Endothelial cell of umbilical vein (primary cell): ENCODE measurements around the gene STARD9. TPM values are rescaled to one million over a fixed set of nuclear protein-coding genes. Genes with fewer than 3 reads are reported as not detected.

Experiments
- BruUV-seq: library from RNA; stranded (reverse); fragments of 400-500 nt; replicated peaks from 2 replicates; lab custom pipeline; 2021; lab: Mats Ljungman, UMichigan
- CTCF ChIA-PET: fragments of 300-600, 350-600 bp; sonication (Branson Sonifier 250); formaldehyde crosslinking; loops from one replicate; lab custom pipeline; 2021; ENCODE audit warnings: antibody characterized with exemption, inconsistent platforms; lab: Charles Lee
- POLR2A ChIA-PET: fragments of 300-600, 350-600 bp; sonication (Branson Sonifier 250); formaldehyde crosslinking; loops from one replicate; lab custom pipeline; 2021; ENCODE audit warnings: antibody characterized with exemption, inconsistent platforms; lab: Charles Lee
- DNase-seq: peaks from one replicate; pipeline ENCODE4 v3.0.0-alpha.2; 2011; ENCODE audit warnings: low read depth, low spot score
- FAIRE-seq: peaks from 2 replicates; lab custom pipeline; 2011; peaks lifted over from hg19 to GRCh38; lab: Jason Lieb, UNC
- H2AFZ ChIP-seq: 2 replicates; pipeline ENCODE4 v1.6.0; 2012; ENCODE audit warnings: low read depth, low read length, control low read depth, inconsistent platforms
- H3K27ac ChIP-seq: 2 replicates; pipeline ENCODE4 v1.5.1; 2011; ENCODE audit warnings: low read depth, mild to moderate bottlenecking, control low read depth, low read length, moderate library complexity; ENCODE audit not compliant: insufficient read depth
- H3K27me3 ChIP-seq, 2 experiments: 2 replicates each; pipeline versions ENCODE4 v1.6.0 to v1.6.1; 2011; ENCODE audit warnings: low read length in 2 of 2, mixed read lengths in 1 of 2; ENCODE audit not compliant: control insufficient read depth in 2 of 2, insufficient read depth in 2 of 2
- H3K36me3 ChIP-seq, 2 experiments: 2 replicates in 1 of 2; 3 replicates in 1 of 2; pipeline ENCODE4 v1.5.1; 2011; ENCODE audit warnings: low read length in 2 of 2, mild to moderate bottlenecking in 1 of 2, moderate library complexity in 1 of 2; ENCODE audit not compliant: control insufficient read depth in 2 of 2, insufficient read depth in 2 of 2; ENCODE audit errors: extremely low read depth in 1 of 2
- H3K4me1 ChIP-seq: 3 replicates; pipeline ENCODE4 v1.5.1; 2011; ENCODE audit warnings: mild to moderate bottlenecking, low read length; ENCODE audit not compliant: control insufficient read depth, insufficient read depth; ENCODE audit errors: extremely low read depth
- H3K4me2 ChIP-seq: 2 replicates; pipeline ENCODE4 v1.6.1; 2011; ENCODE audit warnings: low read length, control low read depth, mixed read lengths; ENCODE audit not compliant: insufficient read depth
- H3K4me3 ChIP-seq, 3 experiments: fragments of 200-600 bp in 1 of 3; sonication (generic), shearing (Covaris generic) in 1 of 3; replicated peaks in 1 of 3; 2 replicates each; pipeline ENCODE4 v1.5.1; 2011 to 2016; ENCODE audit warnings: control low read depth in 3 of 3, low read length in 3 of 3, mild to moderate bottlenecking in 2 of 3, inconsistent platforms in 1 of 3, low read depth in 1 of 3, moderate library complexity in 1 of 3; ENCODE audit not compliant: insufficient read depth in 1 of 3
- H3K79me2 ChIP-seq: 2 replicates; pipeline ENCODE4 v1.6.0; 2012; ENCODE audit warnings: low read length, inconsistent platforms; ENCODE audit not compliant: control insufficient read depth, insufficient read depth
- H3K9ac ChIP-seq: replicated peaks from 2 replicates; pipeline ENCODE3; 2011; ENCODE audit warnings: low read length, control low read depth; ENCODE audit not compliant: insufficient read depth; ENCODE audit errors: extremely low read depth
- H3K9me1 ChIP-seq: replicated peaks from 3 replicates; pipeline ENCODE4 v1.6.0; 2011; ENCODE audit warnings: mild to moderate bottlenecking, low read length; ENCODE audit not compliant: control insufficient read depth, insufficient read depth; ENCODE audit errors: extremely low read depth
- H3K9me3 ChIP-seq: replicated peaks from 2 replicates; pipeline ENCODE4 v1.5.1; 2012; ENCODE audit warnings: low read length, inconsistent platforms; ENCODE audit not compliant: control insufficient read depth, insufficient read depth
- H4K20me1 ChIP-seq: replicated peaks from 2 replicates; pipeline ENCODE3; 2011; ENCODE audit warnings: mild to moderate bottlenecking, low read length; ENCODE audit not compliant: control insufficient read depth, insufficient read depth; ENCODE audit errors: extremely low read depth
- EZH2 ChIP-seq: IDR thresholded peaks from 2 replicates; pipeline ENCODE4 v1.6.1; 2012; ENCODE audit warnings: borderline replicate concordance, low read depth, mild to moderate bottlenecking, moderate library complexity, low read length, inconsistent platforms; ENCODE audit not compliant: severe bottlenecking
- FOS ChIP-seq: IDR thresholded peaks from 2 replicates; pipeline ENCODE4 v1.6.1; 2011; ENCODE audit warnings: mild to moderate bottlenecking, low read length, moderate library complexity, borderline replicate concordance; ENCODE audit not compliant: insufficient read depth
- GATA2 ChIP-seq: IDR thresholded peaks from 2 replicates; pipeline ENCODE4 v1.7.0; 2011; ENCODE audit warnings: low read depth, mild to moderate bottlenecking, moderate library complexity, mixed read lengths, low read length; ENCODE audit not compliant: insufficient read length, insufficient read depth
- JUN ChIP-seq: IDR thresholded peaks from 2 replicates; pipeline ENCODE4 v1.6.1; 2011; ENCODE audit warnings: borderline replicate concordance, low read depth; ENCODE audit not compliant: insufficient read length, insufficient read depth
- MYC ChIP-seq: IDR thresholded peaks from one replicate; pipeline ENCODE4 v1.6.1; 2011; ENCODE audit warnings: mild to moderate bottlenecking, low read depth, low read length
- POLR2A ChIP-seq: IDR thresholded peaks from 2 replicates; pipeline ENCODE4 v1.6.1; 2012; ENCODE audit warnings: low read depth, mild to moderate bottlenecking, control low read depth, low read length
- POLR2AphosphoS5 ChIP-seq: IDR thresholded peaks from 2 replicates; pipeline ENCODE4 v1.6.1; 2012; ENCODE audit warnings: low read depth, mild to moderate bottlenecking, control low read depth, low read length, moderate library complexity; ENCODE audit not compliant: insufficient read depth
- dilution Hi-C: fragments of 300-500 bp; cut with MboI; formaldehyde crosslinking; loops from one replicate; pipeline ENCODE4 v1.15.0; 2019; ENCODE audit warnings: low sequenced_read_pairs; ENCODE audit not compliant: extremely low pct_ligation_motif_present
- intact Hi-C: fragments of 100-400 bp; cut with micrococcal nuclease; formaldehyde crosslinking; loops from one replicate; pipeline ENCODE4 v1.10.0; 2022
- polyA plus RNA-seq, 4 experiments: library from polyadenylated mRNA; depleted of rRNA in 3 of 4; stranded (reverse) in 3 of 4; unstranded in 1 of 4; fragments of >200 nt; gene quantifications; 2 replicates each; pipeline versions ENCODE4 v1.2.1 to v1.2.3, GENCODE V29; 2011 to 2012; ENCODE audit warnings: missing spikeins in 1 of 4
- total RNA-seq: library from RNA; stranded (reverse); gene quantifications from 2 replicates; pipeline ENCODE4 v1.2.3, GENCODE V29; 2021
- TF ChIP-seq, protein P1 (sequence below): IDR thresholded peaks from 2 replicates; pipeline ENCODE4 v1.6.1; 2011; ENCODE audit not compliant: insufficient read depth, insufficient read length

Gene STARD9
- total and polyA plus RNA-seq, 2 donors (not counting 3 experiments of a cell fraction or from before 2014, with no cell fraction given): 4.6 to 17.5 TPM

DNA sequence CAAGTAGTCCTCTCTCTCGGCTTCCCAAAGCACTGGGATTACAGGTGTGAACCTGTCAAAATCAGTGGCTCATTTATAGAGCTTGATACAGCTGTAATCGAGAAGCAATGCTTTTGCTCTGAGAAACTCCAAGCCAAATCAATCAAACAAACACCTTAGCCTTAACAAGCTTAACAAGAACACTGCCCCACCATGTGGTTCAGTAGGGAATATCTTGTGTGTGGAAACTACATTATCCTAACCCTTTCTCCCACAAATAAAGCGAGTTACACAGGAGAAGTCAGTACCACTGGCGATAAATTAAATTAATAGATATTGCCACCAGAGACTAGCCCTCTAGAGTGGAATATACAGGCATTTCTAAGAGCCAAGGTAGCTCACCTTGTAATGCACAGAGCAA lies 147.7 kb downstream of the STARD9 start:
- Histone ChIP-seq H3K27ac (no peak overlapping the region), H2AFZ (no peak overlapping the region), H3K9me3 (no peaks in the 10 kb centered on the region), H3K36me3 (peaks cover 18 to 47% of the 10 kb centered on the region in 2 experiments), H3K79me2 (no peaks in the 10 kb centered on the region), H3K4me3 (no peak overlapping the region), H3K4me2 (no peak overlapping the region), H3K9me1 (no peaks in the 10 kb centered on the region), H3K9ac (no peak overlapping the region), H4K20me1 (no peaks in the 10 kb centered on the region), H3K4me1 (no peaks in the 10 kb centered on the region), H3K27me3 (no peaks in the 10 kb centered on the region)
- ChIA-PET CTCF (interaction anchor here (1.0 to 3.0 kb wide), 7 partner anchors 8 to 210 kb away, joined by 3 to 37 read pairs (median 5); no protein-coding TSS in a partner anchor), POLR2A (interaction anchor here (0.7 to 1.6 kb wide), 2 partner anchors 11 to 195 kb away, joined by 3 read pairs; no protein-coding TSS in a partner anchor)
- dilution Hi-C loops (no loop called here), intact Hi-C loops (no loop called here)
- no peak for TF ChIP-seq POLR2A
- no peak for TF ChIP-seq FOS
- no peak for TF ChIP-seq GATA2
- no peak for TF ChIP-seq JUN
- no peak for TF ChIP-seq EZH2
- no peak for TF ChIP-seq MYC
- TF ChIP-seq, protein P1, sequence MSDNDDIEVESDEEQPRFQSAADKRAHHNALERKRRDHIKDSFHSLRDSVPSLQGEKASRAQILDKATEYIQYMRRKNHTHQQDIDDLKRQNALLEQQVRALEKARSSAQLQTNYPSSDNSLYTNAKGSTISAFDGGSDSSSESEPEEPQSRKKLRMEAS: no peak
- TF ChIP-seq POLR2AphosphoS5: no peak
- no TSS peak for BruUV-seq
- DNase-seq: peak; percentile 13
- FAIRE-seq: peak; percentile 28
